C1 segment of cervical spinal cord (tissue), 14 donors: ENCODE results near the gene AP4M1.

Experiments
- DNase-seq, 14 donors: peaks; one replicate each; lab custom pipeline; 2025; lab: John Stamatoyannopoulos, UW

The AP4M1 gene

DNA sequence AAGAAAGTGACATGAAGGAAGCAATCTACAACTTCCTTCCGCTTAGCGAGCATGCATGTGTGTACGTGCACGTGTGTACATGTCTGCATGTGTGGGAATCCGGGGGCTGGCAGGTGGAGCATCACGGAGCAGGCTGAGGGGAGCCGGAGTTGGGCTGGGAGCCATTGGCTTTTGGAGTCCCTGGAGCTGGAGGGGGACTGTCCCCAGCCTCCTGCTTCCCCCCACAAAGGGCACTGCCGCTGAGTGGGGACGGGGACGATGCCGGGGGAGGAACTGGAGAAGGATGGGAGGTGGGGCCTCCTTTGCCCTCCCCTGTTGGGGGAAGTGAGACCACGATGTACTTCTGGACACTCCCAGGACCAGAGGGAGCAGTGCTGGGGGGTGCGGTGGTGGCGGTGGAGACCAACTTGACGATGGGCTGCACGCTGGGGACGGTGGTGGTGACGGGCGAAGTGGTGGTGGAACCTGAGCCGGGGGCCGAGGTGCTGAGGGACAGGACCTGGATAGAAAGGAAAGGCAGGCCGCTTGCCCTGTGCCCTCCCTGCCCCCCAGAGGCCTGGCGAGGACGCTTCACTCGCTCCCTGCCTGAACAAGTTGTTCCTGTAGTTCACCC, 5.8 kb downstream of the AP4M1 start:
- peak in 4 of 14 donors; percentile 5 to 44 (median 12) for DNase-seq

DNA sequence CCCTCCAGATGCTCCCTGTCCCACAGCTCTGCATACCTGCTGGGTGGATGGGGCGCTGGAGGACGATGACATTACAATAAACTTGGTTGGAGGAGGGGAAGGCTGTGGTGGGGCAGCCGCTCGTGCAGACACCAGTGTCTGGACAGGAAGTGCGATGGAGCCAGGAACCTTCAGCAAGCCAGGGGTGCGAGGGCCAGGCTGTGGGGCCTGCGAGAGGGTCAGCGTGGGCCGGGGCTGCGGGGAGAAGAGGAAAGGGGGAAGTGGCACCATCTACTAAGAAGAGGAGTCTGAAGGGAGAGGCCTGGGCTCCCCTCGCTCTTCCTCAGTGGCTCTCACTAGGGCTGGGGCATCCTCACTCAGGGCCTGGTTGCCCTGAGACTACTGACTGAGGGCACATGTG, 6.4 kb downstream of the AP4M1 start:
- peak in 1 of 14 donors; percentile 34 for DNase-seq

DNA sequence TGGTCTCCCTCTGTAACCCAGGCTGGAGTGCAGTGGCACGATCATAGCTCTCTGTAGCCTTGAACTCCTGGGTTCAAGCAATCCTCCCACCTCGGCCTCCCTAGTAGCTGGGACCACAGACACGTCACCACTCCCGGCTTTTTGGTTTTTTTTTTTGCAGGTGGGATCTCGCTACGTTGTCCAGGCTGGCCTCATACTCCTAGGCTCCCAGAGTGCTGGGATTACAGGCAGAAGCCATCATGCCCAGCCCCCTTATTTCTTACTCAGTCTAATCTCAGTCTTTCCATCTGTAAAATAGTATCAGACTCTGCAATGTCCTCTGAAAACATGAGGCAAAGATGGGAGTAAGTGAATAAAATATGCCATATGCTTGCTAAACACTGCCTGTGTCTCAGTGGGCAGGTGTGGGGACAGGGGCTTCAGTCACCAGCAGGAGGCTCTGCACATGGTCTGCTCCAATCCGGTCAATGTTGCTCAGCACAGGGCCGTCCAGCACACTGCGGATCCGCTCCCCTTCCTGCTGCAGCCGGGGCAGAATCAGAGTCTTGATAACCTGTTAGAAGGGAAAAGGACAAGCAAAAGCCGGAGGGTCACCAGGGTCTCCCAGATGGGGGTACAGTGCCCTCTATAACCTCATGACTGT, 8.2 kb downstream of the AP4M1 start:
- DNase-seq = no peak

DNA sequence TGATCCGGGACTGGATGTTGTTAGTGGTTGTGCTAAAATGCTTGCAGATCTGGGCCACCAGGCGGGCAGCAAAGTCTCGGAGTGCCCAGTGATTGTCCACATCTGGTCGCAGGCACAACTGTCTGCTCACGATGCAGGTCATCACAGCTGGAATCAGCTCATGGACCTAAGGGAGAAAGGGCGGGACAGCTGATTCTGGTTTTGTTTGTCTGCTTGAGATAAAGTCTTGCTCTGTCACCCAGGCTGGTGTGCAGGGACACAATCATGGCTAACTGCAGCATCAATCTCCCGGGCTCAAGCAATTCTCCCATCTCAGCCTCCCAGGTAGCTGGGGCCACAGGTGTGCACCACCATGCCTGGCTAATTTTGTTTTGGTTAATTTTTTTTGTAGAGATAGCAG, 9.7 kb downstream of the AP4M1 start:
- DNase-seq = no peak

DNA sequence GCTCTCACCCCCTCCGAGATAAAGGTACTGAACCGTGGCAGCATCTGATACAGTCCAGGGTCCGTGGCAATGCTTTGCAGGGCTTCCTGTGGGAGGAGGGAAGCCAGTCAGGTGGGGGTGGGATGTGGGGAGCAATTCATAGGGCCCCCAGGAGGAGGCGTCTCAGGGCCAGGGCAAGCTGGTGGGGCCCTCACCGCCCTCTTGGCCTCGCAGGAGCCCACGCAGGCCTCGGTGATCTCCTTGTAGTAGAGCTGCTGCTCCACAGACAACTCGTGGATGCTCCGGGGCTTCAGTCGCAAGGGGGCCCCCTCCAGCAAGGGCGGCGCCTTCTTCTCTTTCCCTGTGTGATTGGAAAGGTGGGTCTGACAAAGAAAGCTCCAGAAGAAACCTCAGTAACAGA, 10.5 kb downstream of the AP4M1 start:
- no peak for DNase-seq

DNA sequence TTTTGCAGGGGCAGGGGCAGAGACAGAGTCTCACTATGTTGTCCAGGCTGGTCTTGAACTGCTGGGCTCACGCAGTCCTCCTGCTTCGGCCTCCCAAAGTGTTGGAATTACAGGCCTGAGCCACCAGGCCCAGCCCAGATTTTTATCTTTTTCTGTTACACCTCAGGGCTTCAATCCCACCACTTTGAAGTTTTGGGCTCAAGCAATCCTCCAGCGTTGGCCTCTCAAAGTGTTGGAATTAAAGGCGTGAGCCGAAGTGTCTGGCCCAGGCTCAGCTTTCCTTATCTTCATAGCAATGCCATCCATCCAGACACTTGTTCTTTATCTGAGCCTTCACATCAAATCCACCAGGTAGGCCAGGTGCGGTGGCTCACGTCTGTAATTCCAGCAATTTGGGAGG, 13.6 kb downstream of the AP4M1 start:
- DNase-seq = no peak

DNA sequence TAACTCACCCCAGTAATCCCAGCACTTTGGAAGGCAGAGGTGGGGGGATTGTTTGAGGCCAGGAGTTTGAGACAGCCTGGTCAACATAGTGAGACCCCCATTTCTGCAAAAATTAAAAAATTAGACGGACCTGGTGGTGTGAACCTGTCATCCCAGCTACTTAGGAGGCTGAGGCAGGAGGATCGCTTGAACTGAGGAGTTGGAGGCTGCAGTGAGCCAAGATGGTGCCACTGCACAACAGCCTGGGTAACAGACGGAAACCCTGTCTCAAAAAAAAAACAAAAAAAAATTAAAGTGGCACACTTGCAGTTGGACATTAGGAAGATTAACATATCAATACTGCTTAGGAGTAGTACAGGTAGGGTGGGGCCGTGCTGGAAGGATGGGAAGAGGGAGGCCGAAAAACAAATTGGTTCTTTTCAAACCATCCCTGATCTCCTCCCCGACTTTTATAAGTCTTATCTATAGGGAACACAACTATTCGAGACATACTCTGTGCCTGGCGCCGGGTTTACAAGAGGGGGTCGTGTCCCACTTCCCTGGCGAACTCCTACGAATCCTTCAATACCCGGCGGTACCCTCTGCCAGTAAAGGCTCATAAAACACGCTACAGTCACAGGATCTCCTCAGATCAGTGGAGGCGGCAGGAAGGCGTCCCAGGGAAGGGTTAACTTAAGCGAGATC, 17.1 kb downstream of the AP4M1 start:
- DNase-seq = no peak

DNA sequence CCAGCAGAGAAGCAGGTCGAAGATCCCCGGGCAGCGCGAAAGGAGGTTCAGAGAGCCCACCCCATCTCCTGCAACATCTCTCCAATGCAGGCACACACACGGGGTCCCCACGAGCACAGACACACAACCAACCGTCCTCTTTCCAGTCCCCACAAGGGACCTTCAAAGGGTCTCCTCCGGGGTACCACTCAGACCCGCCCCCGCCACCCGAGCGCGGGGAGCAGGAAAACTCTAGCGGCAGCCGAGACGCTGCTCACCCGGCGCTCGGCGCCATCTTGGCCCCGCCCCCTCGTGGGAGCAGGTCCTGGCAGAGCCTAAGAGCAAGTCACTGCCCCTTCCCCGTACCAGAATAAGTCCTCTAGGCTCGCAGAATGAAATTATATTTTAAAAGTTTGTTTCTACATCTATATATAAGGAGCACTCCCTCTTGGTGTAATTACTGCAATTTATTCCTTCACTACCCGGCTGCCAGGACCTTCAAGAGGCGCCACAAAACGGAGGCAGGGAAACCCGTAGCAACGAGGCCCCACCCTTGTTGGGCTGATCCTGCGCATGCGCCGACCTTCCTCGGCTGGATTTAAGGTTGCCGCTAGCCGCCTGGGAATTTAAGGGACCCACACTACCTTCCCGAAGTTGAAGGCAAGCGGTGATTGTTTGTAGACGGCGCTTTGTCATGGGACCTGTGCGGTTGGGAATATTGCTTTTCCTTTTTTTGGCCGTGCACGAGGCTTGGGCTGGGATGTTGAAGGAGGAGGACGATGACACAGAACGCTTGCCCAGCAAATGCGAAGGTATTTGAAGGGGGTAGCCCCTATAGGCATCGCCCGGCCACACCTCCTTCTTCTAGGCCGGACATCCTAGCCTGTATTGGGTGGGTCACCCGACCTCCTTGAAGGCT, 17.9 kb downstream of the AP4M1 start, which contains the start of the genes CNPY4 and TAF6:
Gene CNPY4, plus strand, starts transcription at position 563 of the 898 bp plus-strand sequence. Its CDS starts 111 bp downstream, at position 674.
Gene TAF6, minus strand, starts transcription at position 287 of the 898 bp plus-strand sequence. CDS start 5,149 bp downstream, outside the sequence.
- peak; percentile 64 to 94 (median 90) for DNase-seq

DNA sequence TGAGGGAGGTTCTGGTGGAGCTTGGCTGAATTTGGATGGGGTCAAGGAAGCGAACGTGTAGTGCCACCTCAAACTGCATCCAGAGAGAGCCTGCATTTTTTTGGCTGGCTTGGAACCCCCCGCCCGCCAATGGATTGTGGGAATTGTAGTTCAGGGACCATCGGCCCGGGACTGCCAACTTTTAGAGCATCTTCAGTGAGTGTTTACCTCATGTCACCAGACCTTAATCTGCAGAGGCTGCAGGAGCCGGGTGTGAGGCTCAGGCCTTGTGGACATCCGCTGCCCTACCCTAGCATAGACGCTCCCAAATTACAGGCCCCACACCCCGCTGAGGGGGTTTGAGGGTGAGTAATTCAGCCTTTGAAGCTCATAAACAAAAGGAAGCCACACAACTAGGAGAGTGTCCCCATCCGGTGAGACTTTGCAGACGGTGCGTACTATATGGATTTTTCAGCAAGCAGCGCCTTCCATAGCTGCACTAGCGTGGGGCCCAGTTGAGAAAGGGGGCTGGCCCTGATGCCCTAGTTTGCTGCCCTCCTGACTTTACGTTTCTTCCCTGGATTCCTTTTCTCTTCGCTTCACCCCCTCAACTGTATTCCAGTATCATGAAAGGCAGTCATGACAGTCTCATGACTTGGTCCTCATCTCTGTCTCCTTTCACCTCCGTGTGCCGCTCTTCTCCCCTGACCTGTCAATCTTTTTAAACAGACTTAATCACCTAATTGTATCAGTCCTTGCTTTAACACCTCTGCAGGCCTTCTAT, 18.7 kb downstream of the AP4M1 start:
- peak in 13 of 14 donors; percentile 33 to 88 (median 83) for DNase-seq

DNA sequence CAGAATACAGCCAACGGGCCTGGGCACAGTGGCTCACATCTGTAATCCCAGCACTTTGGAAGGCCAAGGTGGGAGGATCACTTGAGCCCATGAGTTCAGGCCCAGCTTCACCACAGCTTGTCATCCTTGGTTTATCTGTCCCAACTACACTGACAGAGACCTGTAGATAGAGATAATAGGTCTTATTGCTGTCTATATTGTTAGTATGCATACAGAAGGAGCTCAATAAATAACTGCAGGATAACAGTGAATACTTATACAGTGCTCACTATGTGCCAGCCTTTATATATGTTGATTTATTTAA, 19.2 kb downstream of the AP4M1 start:
- DNase-seq = no peak

DNA sequence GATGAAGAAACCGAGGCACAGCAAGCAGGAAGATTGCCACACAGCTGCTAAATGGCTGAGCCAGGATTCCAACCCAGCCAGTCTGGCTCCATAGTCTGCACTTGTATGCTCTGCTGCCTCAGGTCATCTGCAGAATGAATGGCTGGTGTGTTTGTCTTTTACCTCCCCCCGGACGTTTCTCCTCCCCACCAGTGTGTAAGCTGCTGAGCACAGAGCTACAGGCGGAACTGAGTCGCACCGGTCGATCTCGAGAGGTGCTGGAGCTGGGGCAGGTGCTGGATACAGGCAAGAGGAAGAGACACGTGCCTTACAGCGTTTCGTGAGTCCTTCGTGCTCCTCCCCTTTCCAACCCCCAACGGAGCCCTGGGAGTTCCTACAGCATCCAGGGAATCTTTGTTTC, 20.6 kb downstream of the AP4M1 start:
- DNase-seq = no peak

DNA sequence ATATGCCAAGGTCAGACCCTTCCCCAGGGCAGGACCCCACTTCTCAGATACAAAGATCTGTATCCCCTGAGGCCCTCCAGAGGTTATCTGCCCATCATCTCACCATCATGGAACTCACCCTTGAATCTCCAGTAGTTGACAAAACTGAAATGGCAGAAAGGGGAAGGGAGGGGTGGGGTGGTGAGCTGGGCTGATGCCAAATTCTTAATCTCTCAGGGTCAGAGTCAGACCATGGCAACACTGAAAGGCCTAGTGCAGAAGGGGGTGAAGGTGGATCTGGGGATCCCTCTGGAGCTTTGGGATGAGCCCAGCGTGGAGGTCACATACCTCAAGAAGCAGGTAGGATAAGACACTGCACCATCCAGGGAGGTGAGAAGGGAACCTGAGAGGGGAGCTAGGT, 21.1 kb downstream of the AP4M1 start:
- no peak for DNase-seq

DNA sequence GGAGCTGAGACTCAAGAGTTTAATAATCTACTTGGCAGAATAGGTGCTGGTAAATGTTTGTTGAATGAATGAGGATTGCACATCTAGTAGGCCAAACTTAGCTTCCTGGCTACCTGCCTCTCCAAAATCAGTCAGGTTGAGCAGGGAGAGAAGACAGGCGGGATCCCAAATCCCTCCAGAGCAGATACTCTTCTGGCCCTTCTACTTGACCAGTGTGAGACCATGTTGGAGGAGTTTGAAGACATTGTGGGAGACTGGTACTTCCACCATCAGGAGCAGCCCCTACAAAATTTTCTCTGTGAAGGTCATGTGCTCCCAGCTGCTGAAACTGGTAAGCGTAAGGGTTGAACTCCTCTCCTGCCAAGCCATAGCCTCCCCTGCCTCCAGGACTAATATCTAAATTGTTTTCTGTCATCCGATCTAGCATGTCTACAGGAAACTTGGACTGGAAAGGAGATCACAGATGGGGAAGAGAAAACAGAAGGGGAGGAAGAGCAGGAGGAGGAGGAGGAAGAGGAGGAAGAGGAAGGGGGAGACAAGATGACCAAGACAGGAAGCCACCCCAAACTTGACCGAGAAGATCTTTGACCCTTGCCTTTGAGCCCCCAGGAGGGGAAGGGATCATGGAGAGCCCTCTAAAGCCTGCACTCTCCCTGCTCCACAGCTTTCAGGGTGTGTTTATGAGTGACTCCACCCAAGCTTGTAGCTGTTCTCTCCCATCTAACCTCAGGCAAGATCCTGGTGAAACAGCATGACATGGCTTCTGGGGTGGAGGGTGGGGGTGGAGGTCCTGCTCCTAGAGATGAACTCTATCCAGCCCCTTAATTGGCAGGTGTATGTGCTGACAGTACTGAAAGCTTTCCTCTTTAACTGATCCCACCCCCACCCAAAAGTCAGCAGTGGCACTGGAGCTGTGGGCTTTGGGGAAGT, 23.1 kb downstream of the AP4M1 start:
- DNase-seq = no peak

DNA sequence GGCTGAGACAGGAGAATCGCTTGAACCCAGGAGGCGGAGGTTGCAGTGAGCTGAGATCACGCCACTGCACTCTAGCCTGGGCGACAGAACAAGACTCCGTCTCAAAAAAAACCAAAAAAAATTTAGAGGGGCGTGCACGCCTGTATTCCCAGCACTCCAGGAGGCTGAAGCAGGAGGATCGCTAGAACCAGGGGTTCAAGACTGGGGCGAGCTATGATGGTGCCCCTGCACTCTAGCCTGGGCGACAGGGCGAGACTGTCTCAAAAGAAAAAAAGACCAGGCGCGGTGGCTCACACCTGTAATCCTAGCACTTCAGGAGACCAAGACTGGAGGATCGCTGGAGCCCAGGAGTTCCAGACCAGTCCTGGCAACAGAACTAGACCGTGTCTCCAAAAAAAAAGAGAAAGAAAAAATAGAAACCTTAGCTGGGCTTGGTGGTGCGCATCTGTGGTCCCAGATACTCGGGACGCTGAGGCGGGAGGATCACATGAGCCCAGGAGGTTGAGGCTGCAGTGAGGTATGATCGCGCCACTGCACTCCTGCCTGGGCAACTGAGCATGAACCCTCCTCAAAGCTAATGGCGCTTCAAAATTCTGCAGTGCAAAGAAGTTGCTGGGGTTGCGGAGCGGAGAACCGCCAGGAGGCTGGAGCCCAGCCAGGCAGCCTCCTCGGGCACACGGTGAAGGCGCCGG, 24.9 kb downstream of the AP4M1 start:
- peak in 1 of 14 donors; percentile 80 for DNase-seq

DNA sequence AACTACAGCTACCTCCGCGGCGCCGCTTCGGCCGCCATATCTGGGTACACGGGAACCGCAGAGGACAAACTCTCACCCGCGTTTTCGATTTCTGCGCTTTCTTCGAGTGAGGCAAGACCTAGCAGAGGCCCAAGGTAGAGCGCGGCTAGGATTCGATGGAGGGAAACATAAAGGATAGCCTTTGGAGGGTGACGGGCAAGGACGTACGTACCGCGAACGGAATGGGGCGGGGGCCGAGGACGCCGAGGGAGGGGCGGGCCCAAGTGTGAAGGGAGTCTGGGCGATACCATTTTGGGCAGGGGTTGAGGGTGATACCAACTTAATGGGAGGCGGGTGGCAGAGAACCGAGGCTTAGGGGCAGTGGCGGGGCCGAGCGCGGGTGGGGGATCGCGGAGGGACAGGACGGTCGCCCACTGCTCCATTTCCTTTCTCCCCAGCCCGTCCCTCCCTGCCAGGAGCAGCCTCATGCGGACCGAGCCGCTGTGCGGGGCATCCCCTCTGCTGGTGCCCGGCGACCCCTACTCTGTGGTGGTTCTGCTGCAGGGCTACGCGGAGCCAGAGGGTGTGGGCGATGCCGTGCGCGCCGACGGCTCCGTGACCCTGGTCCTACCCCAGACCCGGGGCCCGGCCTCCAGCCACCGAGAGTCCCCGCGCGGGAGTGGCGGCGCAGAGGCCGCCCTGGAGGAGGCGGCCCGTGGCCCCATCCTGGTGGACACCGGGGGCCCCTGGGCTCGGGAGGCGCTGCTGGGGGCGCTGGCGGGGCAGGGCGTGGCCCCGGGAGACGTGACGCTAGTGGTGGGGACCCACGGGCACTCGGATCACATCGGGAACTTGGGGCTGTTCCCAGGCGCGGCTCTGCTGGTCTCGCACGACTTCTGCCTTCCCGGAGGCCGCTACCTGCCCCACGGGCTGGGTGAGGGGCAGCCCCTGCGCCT, 25.8 kb downstream of the AP4M1 start, which contains the start of gene MBLAC1:
Gene MBLAC1, plus strand, starts transcription at position 37 of the 935 bp plus-strand sequence. Its CDS starts 429 bp downstream, at position 466.
- DNase-seq = peak; percentile 56 to 92 (median 82)

DNA sequence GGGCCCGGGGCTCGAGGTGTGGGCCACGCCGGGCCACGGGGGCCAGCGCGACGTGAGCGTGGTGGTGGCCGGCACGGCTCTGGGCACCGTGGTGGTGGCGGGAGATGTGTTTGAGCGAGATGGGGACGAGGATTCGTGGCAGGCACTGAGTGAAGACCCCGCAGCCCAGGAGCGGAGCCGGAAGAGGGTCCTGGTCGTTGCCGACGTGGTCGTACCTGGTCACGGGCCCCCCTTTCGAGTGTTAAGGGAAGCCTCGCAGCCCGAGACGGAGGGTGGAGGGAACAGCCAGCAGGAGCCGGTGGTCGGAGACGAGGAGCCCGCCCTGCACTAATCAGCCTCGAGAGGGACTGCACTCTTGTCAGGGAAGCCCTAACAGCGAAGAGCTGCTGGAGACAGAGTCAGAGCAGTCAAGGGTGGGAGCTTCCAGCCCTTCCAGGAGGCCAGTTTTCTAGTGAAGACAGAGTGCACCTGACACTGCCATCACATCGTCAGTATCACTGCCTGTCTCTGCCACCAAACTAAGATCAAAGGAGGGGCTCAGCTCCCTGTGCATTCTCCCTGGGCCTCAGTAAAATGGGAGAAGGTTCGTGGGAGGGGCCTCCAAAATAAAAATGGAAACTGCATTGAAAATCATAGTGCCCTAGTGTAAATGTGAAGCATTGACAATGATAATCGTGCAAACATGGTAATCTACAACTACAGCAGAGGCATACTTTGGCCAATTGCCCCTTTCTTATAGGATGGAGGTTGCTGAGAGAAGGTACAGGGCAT, 26.6 kb downstream of the AP4M1 start:
- peak in 2 of 14 donors; percentile 14 to 45 for DNase-seq

DNA sequence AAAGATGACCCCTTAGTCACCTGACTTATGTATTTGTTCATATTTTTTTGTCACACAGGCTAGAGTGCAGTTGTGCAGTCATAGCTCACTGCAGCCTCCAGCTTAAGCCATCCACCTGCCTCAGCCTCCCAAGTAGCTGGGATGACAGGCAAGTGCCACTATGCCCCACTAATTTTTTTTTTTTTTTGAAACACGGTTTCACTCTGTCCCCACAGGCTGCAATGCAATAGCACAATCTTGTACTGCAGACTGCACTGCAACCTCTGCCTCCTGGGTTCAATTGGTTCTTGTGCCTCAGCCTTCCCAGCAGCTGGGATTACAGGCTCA, 27.2 kb downstream of the AP4M1 start:
- no peak for DNase-seq
